Right lobe of liver (tissue), 6 donors: ENCODE measurements around the gene RNF31. TPM values are rescaled to one million over a fixed set of nuclear protein-coding genes. Genes with fewer than 3 reads are reported as not detected.

Source experiments
- ATAC-seq, 4 donors: fragments of 200-7000 bp; cut with Tn5 transposase; one replicate each; pipeline ENCODE4 v1.9.1; 2020; ENCODE audit warnings: mild to moderate bottlenecking in 4 of 4, moderate library complexity in 4 of 4
- DNase-seq, 3 donors: peaks; one replicate each; pipeline ENCODE4 v3.0.0-alpha.2; 2020
- H3K27ac ChIP-seq, 3 donors: fragments of 200-600 bp; one replicate each; pipeline ENCODE4 v1.8.0; 2022
- H3K27me3 ChIP-seq, 2 donors: fragments of 200-600 bp; one replicate each; pipeline ENCODE4 v1.8.0; 2022
- H3K36me3 ChIP-seq, 4 donors: fragments of 200-600 bp; sonication (generic) in 1 of 4; one replicate each; pipeline versions ENCODE4 v1.5.1 to v1.8.0; 2017 to 2022; ENCODE audit warnings: control low read depth in 1 of 4
- H3K4me1 ChIP-seq, 4 donors: fragments of 200-600 bp; sonication (generic) in 1 of 4; one replicate each; pipeline versions ENCODE4 v1.5.1 to v1.8.0; 2017 to 2022; ENCODE audit warnings: control low read depth in 1 of 4
- H3K4me3 ChIP-seq, 3 donors: fragments of 200-600 bp; one replicate each; pipeline ENCODE4 v1.8.0; 2022
- H3K9me3 ChIP-seq, 4 donors: fragments of 200-600 bp; sonication (generic) in 1 of 4; one replicate each; pipeline versions ENCODE4 v1.5.1 to v1.8.0; 2017 to 2022; ENCODE audit warnings: control low read depth in 1 of 4
- POLR2A ChIP-seq: fragments of 450-650 bp; IDR thresholded peaks from one replicate; pipeline ENCODE4 v1.6.1; 2017; ENCODE audit warnings: antibody characterized with exemption, mild to moderate bottlenecking
- WGBS: methylation state at CpG from one replicate; pipeline ENCODE4 v1.1.6; 2018; ENCODE audit warnings: low coverage, low lambda C conversion rate; ENCODE audit not compliant: insufficient coverage; ENCODE audit errors: missing lambda C conversion rate; 5-methylcytosine and 5-hydroxymethylcytosine counted together
- intact Hi-C, 2 donors: fragments of 100-400 bp; cut with DNase I; formaldehyde crosslinking; loops; one replicate each; pipeline versions ENCODE4 v1.11.2 to v1.14.1; 2022
- total RNA-seq, 6 experiments: library from RNA; depleted of rRNA in 2 of 6; stranded (reverse); fragments of >200 nt in 2 of 6; fragmentation: NEBNext Ultra II Directional in 3 of 6; extraction: Animal tissue kit (Norgen Biotek cat#: 25700) in 3 of 6; gene quantifications; one replicate each; pipeline versions ENCODE4 v1.1.0 to v1.2.4, GENCODE V29; 2016 to 2023
- TF ChIP-seq, protein P1 (sequence below), 4 donors: fragments of 200-600 bp in 3 of 4; fragments of 450-650 bp in 1 of 4; IDR thresholded peaks; one replicate each; pipeline versions ENCODE4 v1.5.1 to v1.8.0; 2016 to 2022; ENCODE audit warnings: antibody characterized with exemption in 4 of 4, mild to moderate bottlenecking in 2 of 4
- donor health status: DM: no; HTN: yes; CAD: no.
- donor health status: DM: no; HTN: no; CAD: no.
- donor health status: DM: no; HTN: no; CAD: no.
- donor health status: DM: no; HTN: yes; CAD: no.
- donor health status: DM: no; HTN: yes; CAD: no.

Gene RNF31
- total RNA-seq, 6 experiments from 2014 or later, result 17.5 to 39.6 (median 26.2) TPM

DNA sequence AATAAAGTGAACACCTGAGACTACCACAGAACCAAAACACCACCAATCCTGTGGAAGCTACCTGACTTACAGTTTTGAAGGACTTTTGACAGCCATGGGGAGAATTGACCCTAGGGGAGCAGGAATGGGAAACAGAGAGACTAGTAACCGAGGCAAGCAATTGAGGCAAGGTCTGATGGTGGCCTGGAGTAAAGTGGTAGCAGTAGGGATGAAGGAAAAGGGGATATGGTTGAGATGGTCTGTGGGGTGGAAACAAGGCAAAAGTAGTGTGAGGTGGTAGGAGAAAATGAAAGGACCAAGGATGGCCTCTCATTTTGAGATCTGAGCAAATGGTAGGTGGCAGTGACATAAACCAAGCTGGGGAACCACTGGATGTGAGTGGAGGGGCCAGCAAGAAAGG lies 9.5 kb downstream of the RNF31 start:
- no CpG with 5 or more reads among the region's 1 CpG for WGBS
- Histone ChIP-seq H3K4me1 (peaks cover 0 to 19% (median 5%) of the 10 kb centered on the region in 4 donors), H3K36me3 (peaks cover 0 to 65% (median 23%) of the 10 kb centered on the region in 4 donors), H3K27ac (no peak overlapping the region), H3K9me3 (no peaks in the 10 kb centered on the region), H3K27me3 (no peaks in the 10 kb centered on the region), H3K4me3 (no peak overlapping the region)
- DNase-seq (no peak), ATAC-seq (no peak)
- TF ChIP-seq POLR2A, result no peak
- TF ChIP-seq, protein P1, sequence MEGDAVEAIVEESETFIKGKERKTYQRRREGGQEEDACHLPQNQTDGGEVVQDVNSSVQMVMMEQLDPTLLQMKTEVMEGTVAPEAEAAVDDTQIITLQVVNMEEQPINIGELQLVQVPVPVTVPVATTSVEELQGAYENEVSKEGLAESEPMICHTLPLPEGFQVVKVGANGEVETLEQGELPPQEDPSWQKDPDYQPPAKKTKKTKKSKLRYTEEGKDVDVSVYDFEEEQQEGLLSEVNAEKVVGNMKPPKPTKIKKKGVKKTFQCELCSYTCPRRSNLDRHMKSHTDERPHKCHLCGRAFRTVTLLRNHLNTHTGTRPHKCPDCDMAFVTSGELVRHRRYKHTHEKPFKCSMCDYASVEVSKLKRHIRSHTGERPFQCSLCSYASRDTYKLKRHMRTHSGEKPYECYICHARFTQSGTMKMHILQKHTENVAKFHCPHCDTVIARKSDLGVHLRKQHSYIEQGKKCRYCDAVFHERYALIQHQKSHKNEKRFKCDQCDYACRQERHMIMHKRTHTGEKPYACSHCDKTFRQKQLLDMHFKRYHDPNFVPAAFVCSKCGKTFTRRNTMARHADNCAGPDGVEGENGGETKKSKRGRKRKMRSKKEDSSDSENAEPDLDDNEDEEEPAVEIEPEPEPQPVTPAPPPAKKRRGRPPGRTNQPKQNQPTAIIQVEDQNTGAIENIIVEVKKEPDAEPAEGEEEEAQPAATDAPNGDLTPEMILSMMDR (IDR thresholded peaks at IDR 0.05), result no peak
- intact Hi-C loops, result loop anchor here in 1 of 2 donors (10.0 kb wide), 1 partner anchor 62 kb away; the partner anchor contains the start of gene PCK2

DNA sequence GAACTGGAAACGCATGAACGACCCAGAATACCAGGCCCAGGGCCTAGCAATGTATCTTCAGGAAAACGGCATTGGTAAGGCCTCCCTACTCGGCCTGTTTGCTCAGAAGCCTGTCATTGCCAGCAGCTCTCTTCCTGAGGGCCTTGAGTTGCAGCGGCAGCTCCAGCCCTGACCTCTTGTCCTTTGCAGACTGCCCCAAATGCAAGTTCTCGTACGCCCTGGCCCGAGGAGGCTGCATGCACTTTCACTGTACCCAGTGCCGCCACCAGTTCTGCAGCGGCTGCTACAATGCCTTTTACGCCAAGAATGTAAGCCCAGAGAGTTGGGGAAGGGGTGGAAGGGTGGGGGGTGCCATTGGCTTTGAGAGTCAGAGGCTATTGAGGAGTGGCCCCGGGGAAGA lies 10.0 kb downstream of the RNF31 start:
- peak in 1 of 3 donors; percentile 26 for DNase-seq
- H3K27me3 ChIP-seq, result no peaks in the 10 kb centered on the region
- no peak for TF ChIP-seq POLR2A
- TF ChIP-seq, protein P1 (IDR thresholded peaks at IDR 0.05), result no peak
- no peak for ATAC-seq
- peaks cover 0 to 24% (median 7%) of the 10 kb centered on the region in 4 donors for H3K4me1 ChIP-seq
- no peak overlapping the region for H3K27ac ChIP-seq
- 74% methylated on average over 6 of the region's 12 CpGs for WGBS
- H3K36me3 ChIP-seq, result peaks cover 0 to 60% (median 18%) of the 10 kb centered on the region in 4 donors
- no peaks in the 10 kb centered on the region for H3K9me3 ChIP-seq
- intact Hi-C loops, result loop anchor here in 1 of 2 donors (10.0 kb wide), 1 partner anchor 63 kb away; the partner anchor contains the start of gene PCK2
- no peak overlapping the region for H3K4me3 ChIP-seq

DNA sequence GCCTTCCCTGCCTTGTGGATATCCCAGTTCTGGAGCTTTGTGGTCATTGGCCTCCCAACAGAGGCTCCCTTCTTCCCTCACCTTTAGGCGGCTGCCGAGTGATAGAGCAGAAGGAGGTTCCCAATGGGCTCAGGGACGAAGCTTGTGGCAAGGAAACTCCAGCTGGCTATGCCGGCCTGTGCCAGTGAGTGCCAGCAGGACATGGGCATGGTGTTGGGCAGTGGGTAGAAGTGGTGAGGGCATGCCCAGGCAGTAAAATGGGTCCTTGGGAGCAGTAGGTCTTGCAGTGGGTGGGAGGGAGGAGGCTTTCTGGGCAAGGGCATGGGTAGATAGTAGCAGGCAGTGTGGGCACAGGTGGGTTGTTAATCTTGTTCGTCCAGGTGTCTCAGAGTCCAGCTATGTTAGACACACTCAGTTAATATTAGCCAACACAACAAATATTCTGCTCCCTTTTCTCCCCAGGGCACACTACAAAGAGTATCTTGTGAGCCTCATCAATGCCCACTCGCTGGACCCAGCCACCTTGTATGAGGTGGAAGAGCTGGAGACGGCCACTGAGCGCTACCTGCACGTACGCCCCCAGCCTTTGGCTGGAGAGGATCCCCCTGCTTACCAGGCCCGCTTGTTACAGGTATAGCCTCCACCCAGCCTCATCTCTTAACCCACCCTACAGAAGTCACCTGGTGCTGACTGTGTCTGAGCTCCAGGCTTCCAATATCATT lies 12.6 kb downstream of the RNF31 start:
- no peak for ATAC-seq
- 77% methylated on average over 7 of the region's 11 CpGs for WGBS
- H3K36me3 ChIP-seq, result peaks cover 3 to 62% (median 28%) of the 10 kb centered on the region in 4 donors
- no peak for DNase-seq
- H3K4me1 ChIP-seq, result peaks cover 0 to 35% (median 11%) of the 10 kb centered on the region in 4 donors
- no peak overlapping the region for H3K4me3 ChIP-seq
- no peak for TF ChIP-seq POLR2A
- TF ChIP-seq, protein P1 (IDR thresholded peaks at IDR 0.05), result no peak
- intact Hi-C loops, result loop anchor here in 1 of 2 donors (10.0 kb wide), 2 partner anchors 65 to 95 kb away; partner anchors contain the start of gene PCK2
- peak overlapping the region; percentile 56 to 98 (median 81) for H3K27ac ChIP-seq
- no peaks in the 10 kb centered on the region for H3K27me3 ChIP-seq
- no peaks in the 10 kb centered on the region for H3K9me3 ChIP-seq

DNA sequence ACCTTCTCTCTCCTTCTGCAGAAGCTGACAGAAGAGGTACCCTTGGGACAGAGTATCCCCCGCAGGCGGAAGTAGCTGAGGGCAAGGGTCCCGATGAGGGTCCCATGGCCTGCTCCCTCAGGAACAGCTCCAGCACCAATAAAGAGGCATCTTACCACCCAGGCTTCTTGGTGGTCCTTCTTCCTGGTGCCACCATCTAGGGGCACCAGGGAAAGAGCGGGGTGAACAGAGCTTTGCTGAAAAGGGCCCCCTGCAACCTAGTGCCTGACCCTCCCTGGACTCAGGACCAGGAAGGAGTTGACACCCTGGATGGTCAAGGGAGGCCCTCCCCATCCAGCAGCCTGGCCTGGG lies 13.2 kb downstream of the RNF31 start:
- intact Hi-C loops, result loop anchor here in 1 of 2 donors (10.0 kb wide), 1 partner anchor 96 kb away; no protein-coding TSS in a partner anchor
- no peak for ATAC-seq
- no peaks in the 10 kb centered on the region for H3K9me3 ChIP-seq
- no peaks in the 10 kb centered on the region for H3K27me3 ChIP-seq
- TF ChIP-seq POLR2A, result no peak
- TF ChIP-seq, protein P1 (IDR thresholded peaks at IDR 0.05), result no peak
- peaks cover 0 to 35% (median 11%) of the 10 kb centered on the region in 4 donors for H3K4me1 ChIP-seq
- WGBS, result 88% methylated on average over 3 of the region's 4 CpGs
- H3K27ac ChIP-seq, result peak overlapping the region; percentile 56 to 98 (median 81)
- no peak overlapping the region for H3K4me3 ChIP-seq
- DNase-seq, result no peak
- H3K36me3 ChIP-seq, result peaks cover 7 to 62% (median 31%) of the 10 kb centered on the region in 4 donors
